NK-92 treated with Interleukin-12 subunit alpha and Interleukin-12 subunit beta, amount 100 ng/mL, for 24 hours (cell line): ENCODE data around the gene MTIF3.

Experiments used
- DNase-seq: peaks from one replicate; lab custom pipeline; 2025; lab: John Stamatoyannopoulos, UW

Gene MTIF3

GRCh38 chr13:27449936-27450828 is at the start of gene MTIF3:
MTIF3 (minus strand) TSS chr13:27450564; CDS start chr13:27440448, 10,116 bp downstream.
- peak; percentile 97 for DNase-seq

- DNase-seq: no peak
Measured at GRCh38 chr13:27497563-27498230, 47.3 kb upstream of the MTIF3 start.

- DNase-seq: no peak
Measured at GRCh38 chr13:27496536-27497273, 46.3 kb upstream of the MTIF3 start.

- no peak for DNase-seq
Measured at GRCh38 chr13:27496006-27496405, 45.6 kb upstream of the MTIF3 start.

- no peak for DNase-seq
Measured at GRCh38 chr13:27495551-27495950, 45.2 kb upstream of the MTIF3 start.

- no peak for DNase-seq
Measured at GRCh38 chr13:27493981-27494380, 43.6 kb upstream of the MTIF3 start.

GRCh38 chr13:27489456-27489855 is 39.1 kb upstream of the MTIF3 start:
- no peak for DNase-seq

- no peak for DNase-seq
Measured at GRCh38 chr13:27487776-27488175, 37.4 kb upstream of the MTIF3 start.

GRCh38 chr13:27483421-27483820 is 33.1 kb upstream of the MTIF3 start:
- no peak for DNase-seq

GRCh38 chr13:27482983-27483382 is 32.6 kb upstream of the MTIF3 start:
- no peak for DNase-seq

GRCh38 chr13:27481766-27482165 is 31.4 kb upstream of the MTIF3 start:
- DNase-seq: no peak

- DNase-seq: no peak
Measured at GRCh38 chr13:27476943-27477703, 26.8 kb upstream of the MTIF3 start.

GRCh38 chr13:27474751-27475268 is 24.4 kb upstream of the MTIF3 start:
- no peak for DNase-seq

GRCh38 chr13:27472941-27473340 is 22.6 kb upstream of the MTIF3 start:
- DNase-seq: peak; percentile 25

- DNase-seq: no peak
Measured at GRCh38 chr13:27472441-27472840, 22.1 kb upstream of the MTIF3 start.

- no peak for DNase-seq
Measured at GRCh38 chr13:27470075-27470820, 19.9 kb upstream of the MTIF3 start.

GRCh38 chr13:27466513-27466912 is 16.1 kb upstream of the MTIF3 start:
- no peak for DNase-seq

GRCh38 chr13:27465611-27466010 is 15.2 kb upstream of the MTIF3 start:
- no peak for DNase-seq

- peak; percentile 53 for DNase-seq
Measured at GRCh38 chr13:27463500-27463899, 13.1 kb upstream of the MTIF3 start.

GRCh38 chr13:27461940-27462584 is 11.7 kb upstream of the MTIF3 start:
- no peak for DNase-seq
